Testis (tissue), 2 donors: ENCODE results near the gene SUSD6.

ENCODE experiments used
- CTCF ChIP-seq, 3 experiments: fragments of 450-650 bp in 2 of 3; fragments of 200-600 bp in 1 of 3; sonication (generic) in 1 of 3; IDR thresholded peaks; one replicate each; pipeline ENCODE4 v1.5.1; 2016 to 2019; ENCODE audit warnings: antibody characterized with exemption in 3 of 3, mild to moderate bottlenecking in 2 of 3, moderate library complexity in 1 of 3
- POLR2A ChIP-seq: fragments of 450-650 bp; IDR thresholded peaks from one replicate; pipeline ENCODE4 v1.6.1; 2017; ENCODE audit warnings: antibody characterized with exemption, mild to moderate bottlenecking, moderate library complexity

GRCh38 chr14:69682621-69683263, 71.3 kb downstream of the SUSD6 start:
- TF ChIP-seq POLR2A, result no peak
- TF ChIP-seq CTCF (IDR thresholded peaks at IDR 0.05), result no peak
